HG02840 (cell line): ENCODE results near the gene SEMA5B.

Source experiments
- ATAC-seq: cut with Tn5 transposase; IDR thresholded peaks from one replicate; pipeline ENCODE4 v1.9.1; 2021; ENCODE audit warnings: mild to moderate bottlenecking, moderate library complexity, moderate number of reproducible peaks; ENCODE audit not compliant: unreplicated experiment, low FRiP score

SEMA5B gene

DNA sequence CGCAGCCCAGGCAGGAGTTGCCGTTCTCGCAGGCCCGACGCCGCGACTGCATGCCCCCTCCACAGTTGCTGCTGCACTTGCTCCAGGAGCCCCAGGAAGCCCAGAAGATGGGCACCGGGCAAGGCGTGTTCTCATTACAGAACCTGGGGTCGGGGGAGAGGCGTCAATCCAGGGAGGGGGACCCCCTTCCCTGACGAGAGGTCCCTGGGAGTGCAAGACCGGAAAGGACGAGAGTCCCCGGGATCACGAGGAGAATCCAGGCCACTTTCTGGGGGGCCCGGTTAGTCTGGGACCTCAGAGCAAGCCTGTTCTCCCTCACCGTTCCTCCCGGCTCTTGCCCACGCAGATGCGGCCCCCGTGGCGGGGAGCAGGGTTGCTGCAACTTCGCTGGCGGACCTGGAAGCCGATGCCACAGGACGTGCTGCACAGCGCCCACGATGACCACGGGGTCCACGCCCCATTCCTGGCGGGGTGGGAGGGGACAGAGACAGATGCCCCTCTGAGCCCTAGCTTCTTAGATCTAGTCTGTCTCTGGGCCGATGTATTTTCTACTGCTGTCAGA lies 113.9 kb downstream of the SEMA5B start:
- ATAC-seq: no peak

DNA sequence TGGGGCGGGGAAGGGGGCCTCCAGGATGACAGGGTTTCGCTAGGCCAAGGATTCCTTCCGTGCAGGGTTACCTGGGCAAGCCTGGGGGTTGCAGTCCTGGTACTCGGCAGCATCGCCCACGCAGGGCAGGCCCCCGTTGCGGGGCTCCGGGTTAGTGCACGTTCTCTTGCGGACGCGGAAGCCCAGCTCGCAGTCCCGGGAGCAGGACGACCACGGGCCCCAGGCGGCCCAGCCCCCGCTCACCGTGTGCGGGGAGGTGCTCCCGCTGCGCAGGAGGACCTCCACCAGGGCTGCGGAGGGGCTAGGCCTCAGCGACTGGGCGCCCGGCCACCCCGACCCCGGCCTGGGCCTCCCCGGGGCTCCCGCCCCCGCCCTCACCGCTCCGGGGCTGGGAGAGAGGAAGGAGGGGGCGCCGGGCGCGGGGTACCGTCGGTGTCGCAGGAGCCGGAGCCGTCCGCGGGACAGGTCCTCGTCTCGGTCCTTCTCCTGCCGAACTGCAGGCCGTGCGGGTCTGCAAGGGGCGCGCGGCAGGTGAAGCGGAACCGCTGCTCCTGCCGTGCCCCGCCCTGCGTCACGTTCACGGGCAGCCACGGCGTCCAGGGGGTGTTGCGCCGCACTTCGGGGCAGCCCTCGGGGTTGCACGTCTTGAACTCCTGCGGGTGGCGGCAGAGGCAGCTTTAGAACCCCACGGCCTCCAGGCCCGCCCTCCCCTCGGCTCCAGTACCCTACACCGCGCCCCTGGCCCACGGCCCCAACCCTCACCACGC lies 114.6 kb downstream of the SEMA5B start:
- ATAC-seq: no peak

DNA sequence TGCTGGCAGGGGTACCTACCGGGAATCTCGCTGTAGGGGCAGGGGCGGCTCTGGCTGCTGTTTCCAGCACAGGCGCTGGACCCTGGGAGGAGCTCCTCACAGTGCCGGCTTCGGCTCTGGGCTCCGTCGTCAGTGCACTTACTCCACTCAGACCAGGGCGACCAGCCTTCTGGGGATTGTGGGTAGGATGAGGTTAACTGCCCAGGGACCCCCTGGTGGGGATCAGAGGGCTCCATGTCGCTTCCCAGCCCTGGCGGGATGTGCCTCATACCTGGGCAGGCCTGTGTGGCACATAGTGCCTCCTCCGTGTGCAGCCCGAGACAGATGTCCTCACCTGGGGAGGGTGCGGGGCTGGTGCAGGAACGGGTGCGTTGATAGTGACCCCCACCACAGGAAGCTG lies 115.7 kb downstream of the SEMA5B start:
- ATAC-seq: no peak

DNA sequence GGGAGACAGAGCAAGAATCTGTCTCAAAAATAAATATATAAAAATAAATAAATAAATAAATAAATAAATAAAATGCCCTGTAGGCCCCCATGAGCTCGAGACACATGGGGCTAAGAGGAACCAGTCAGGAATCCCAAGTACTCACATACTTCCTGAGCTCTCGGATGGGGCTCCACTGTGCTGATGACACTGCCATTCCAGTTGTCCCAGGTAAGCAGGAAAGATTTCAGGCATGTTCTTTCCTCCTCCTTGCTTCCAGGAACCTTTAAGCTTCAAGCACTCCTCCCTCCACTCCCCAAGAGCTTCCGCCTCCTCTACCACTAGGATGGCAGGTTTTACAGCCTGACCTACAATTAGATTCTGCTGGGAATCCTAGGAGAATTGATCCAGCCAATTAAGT lies 119.3 kb downstream of the SEMA5B start:
- no peak for ATAC-seq

- ATAC-seq: no peak
Observed at GRCh38 chr3:122907471-122907870, 120.1 kb downstream of the SEMA5B start.

DNA sequence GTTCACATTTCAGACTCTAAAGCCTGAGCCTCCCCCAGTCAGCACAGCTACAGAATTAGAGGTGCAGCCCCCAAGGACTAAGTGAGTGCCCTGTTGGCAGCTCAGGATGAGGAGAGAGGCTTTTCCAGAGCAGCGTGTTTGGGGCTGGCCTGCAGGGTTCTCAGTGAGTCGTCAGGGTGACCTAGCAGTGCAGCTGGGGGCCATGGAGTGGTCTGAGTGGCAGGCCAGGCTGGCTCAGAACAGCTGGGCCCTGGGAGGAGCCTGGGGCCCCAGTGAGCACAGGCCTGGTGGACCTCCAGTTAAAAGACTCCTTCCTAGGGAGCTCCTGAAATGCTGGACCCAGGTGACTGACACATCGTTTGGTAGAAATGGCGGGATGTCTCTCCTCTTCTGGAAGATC lies 124.4 kb downstream of the SEMA5B start:
- ATAC-seq: no peak

- ATAC-seq: no peak
Observed at GRCh38 chr3:122902326-122902725, 125.2 kb downstream of the SEMA5B start.

GRCh38 chr3:122898298-122898697 lies 129.3 kb downstream of the SEMA5B start:
- ATAC-seq: no peak

DNA sequence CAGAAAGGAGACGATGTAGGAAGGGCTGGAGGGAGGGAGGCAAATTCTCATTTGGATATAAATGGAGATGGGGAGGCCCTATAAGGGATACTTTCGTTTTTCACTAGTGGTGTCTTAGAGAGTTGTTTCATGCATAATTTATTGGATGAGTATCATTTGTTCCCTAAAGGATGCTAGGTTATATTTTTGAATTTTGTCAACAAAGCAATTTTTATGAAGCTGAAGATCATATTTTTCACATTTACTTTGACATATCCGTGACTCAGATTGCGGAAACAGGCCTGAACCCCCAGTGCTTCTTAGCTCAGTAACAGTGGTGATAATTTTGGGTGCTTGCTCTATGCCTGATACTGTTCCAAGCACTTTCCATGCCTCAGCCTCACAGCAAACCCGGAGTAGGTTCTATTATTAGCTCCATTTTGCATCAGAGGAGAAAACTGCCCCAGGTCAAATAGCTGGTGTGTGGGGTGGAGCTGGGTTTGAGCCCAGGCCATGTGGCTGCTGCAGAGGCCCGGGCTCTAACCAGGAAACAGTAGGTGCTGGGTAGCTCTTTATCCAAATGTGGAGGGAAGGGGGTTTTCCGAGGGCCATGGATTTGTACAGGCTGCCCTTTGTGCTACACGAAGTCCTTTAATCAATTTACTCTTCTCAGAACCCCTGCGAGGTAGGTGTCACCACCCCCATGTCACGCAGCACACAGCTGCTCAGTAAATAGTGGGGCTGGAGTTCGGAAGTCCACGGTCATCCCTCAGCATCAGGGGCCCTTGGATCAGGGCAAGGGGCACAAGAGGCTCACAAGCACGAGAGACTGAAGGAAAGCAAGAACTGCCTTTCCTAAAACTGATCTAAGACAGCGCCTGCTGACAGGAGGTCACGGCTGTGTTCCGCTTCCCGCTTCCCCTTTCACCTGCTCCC lies 133.6 kb downstream of the SEMA5B start:
- ATAC-seq: no peak

- no peak for ATAC-seq
Observed at GRCh38 chr3:122893282-122893681, 134.3 kb downstream of the SEMA5B start.

GRCh38 chr3:122892118-122892960 lies 135.2 kb downstream of the SEMA5B start:
- ATAC-seq: no peak

- ATAC-seq: no peak
Observed at GRCh38 chr3:122890720-122891220, 136.8 kb downstream of the SEMA5B start.

GRCh38 chr3:122890077-122890719 lies 137.4 kb downstream of the SEMA5B start:
- no peak for ATAC-seq

DNA sequence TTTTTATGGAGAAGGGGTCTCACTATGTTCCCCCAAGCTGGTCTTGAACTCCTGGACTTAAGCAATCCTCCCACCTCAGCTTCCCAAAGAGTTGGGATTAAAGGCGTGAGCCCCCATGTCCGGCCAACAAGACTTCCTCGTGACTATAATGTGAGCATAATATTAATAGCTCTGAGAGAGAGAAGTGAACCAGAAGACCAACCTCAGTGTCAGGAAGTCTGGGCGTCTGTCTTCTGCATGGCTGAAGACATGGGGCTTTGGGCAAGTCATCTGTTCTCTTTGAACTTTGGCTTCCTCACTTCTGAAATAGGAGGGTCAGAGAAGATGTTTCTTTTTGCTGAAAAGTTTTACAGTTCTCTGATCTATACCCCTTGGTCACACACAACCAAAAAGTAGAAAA lies 140.6 kb downstream of the SEMA5B start:
- ATAC-seq: no peak

DNA sequence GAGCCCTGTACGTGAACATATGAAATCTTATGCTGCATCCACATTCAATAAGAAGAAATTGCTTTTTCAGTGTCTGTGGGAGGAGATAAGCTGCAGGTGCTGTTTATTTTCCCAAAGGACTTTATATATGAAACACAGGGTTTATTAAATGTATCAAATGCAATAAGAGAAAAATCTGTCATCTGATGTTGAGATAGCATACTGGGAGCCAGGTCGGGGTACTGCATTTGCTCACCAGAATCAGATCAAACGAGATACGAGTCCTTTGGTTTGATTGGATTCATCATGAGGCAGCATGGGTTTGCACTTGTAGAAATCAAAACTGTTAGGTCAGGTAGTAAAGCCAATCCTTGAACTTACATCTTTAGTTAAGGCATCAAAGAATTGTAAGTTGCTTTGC lies 141.3 kb downstream of the SEMA5B start:
- ATAC-seq: no peak

DNA sequence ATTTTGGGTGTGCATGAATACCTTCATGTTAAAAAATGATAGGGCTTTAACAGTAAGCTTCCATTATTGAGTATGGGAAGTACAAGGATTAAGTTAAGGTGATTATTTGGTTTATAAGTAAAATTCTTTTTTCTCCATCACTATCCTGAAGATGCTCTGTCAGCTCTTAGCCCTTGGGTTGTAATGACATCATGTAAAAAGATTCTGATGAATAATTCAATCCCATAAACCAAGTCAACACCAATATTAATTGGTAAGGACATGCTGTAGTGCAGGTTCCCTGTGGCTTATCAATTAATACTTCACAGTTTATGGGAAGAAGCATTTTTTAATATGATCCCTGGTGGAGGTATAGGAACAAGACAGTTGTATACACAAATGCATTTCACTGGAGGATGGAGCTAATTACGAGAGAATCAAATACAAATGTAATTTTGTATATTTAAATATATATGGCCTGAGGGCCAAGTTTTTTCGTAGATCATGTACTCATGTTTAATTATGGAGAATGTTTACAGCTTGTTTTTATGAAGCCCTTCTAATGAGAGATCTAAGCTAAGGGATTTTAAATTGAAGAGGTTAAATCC lies 145.1 kb downstream of the SEMA5B start:
- ATAC-seq: no peak

DNA sequence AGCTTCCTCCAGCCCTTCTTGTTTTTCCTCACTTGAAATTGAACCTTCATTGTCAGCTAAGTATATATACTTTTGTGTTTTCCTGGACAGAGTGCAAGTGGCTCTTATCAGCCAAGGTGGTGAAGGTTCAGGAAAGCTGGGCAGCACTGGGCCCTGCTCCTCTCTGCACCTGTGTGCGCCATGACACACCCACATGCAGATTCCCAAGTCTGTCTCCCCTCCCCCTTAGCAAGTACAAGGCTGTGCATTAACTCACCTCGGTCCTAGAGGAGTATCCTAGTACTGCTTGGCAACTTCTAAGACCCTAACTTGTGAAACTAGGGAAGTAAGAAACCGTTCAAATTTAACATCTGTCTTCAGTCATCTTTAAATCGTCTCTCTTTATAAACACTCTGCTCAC lies 146.9 kb downstream of the SEMA5B start:
- no peak for ATAC-seq

DNA sequence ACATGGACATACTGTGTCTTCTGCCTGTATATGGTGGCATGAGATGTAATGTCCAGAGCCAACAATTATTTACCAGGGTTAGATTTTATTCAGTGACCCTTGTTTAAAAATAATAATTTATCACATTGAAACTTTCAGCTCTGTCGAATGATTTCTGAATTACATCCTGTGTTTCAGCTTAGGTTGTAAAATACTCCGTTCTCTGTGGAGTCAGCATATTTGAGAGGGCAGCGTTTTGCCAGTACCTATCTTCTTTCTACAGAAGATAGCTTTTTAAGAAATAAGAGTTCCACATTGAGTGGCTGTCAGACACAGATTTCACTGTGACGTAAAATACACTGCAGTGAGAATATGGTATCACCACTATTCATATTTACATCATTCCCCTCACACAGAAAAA lies 147.4 kb downstream of the SEMA5B start:
- no peak for ATAC-seq

DNA sequence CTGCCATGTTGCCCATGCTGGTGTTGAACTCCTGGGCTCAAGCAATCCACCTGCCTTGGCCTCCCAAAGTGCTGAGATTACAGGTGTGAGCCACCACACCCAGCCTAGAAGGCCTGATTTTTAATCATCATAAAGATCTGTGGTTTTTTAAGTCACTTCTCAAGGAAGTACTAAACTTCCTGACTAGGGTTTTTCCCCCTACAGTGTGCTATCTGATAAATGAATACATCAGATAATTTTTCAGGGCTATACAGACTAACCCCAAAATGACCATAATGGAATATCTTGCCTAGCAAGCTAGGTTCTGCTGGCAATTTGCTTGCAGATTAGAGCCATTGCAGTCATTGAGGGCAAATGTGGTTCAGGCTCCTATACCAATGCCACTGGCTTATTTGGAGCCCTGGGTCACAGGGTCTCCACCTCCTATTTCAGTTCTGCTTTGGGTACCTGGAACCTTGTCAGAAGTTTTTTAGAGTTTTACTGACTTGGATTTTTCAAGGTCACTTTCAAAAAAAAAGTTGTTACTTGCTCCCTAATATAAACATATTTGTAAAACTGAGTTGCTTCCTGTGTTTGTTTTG lies 151.9 kb downstream of the SEMA5B start:
- ATAC-seq: no peak
